T-helper 2 cell treated with Interferon-gamma antibody and Interleukin-4, amounts not matched to agents 5 μg/mL and 100 μg/mL, for 36 hours (primary cell): ENCODE results near the gene EXOC2.

Experiments used
- DNase-seq: peaks from one replicate; pipeline ENCODE4 v3.0.0; 2021; ENCODE audit warnings: low spot score
- H3K27ac Mint-ChIP-seq: one replicate; pipeline ENCODE4 v1.8.0; 2021; ENCODE audit warnings: mild to moderate bottlenecking, mixed read lengths
- H3K27me3 Mint-ChIP-seq: one replicate; pipeline ENCODE4 v1.8.0; 2021; ENCODE audit warnings: low read depth, mixed read lengths
- H3K36me3 Mint-ChIP-seq: one replicate; pipeline ENCODE4 v1.8.0; 2021; ENCODE audit warnings: low read depth, mixed read lengths
- H3K4me1 Mint-ChIP-seq: one replicate; pipeline ENCODE4 v1.8.0; 2021; ENCODE audit warnings: low read depth, mixed read lengths
- H3K4me3 Mint-ChIP-seq: one replicate; pipeline ENCODE4 v1.8.0; 2022; ENCODE audit warnings: mild to moderate bottlenecking, moderate library complexity, mixed read lengths
- H3K9me3 Mint-ChIP-seq: one replicate; pipeline ENCODE4 v1.8.0; 2021; ENCODE audit warnings: mixed read lengths

The EXOC2 gene

GRCh38 chr6:516213-516612, 176.7 kb downstream of the EXOC2 start:
- no peak for DNase-seq
- Mint-ChIP-seq H3K4me3 (no peak overlapping the region), H3K27ac (no peak overlapping the region), H3K27me3 (no peaks in the 10 kb centered on the region), H3K9me3 (peaks cover 24% of the 10 kb centered on the region), H3K4me1 (peaks cover 38% of the 10 kb centered on the region), H3K36me3 (peaks cover 47% of the 10 kb centered on the region)

- Mint-ChIP-seq H3K27me3 (no peaks in the 10 kb centered on the region), H3K36me3 (peaks cover 42% of the 10 kb centered on the region), H3K4me3 (no peak overlapping the region), H3K9me3 (peaks cover 17% of the 10 kb centered on the region), H3K27ac (no peak overlapping the region), H3K4me1 (peaks cover 44% of the 10 kb centered on the region)
- DNase-seq: no peak
These were observed 177.7 kb downstream of the EXOC2 start for GRCh38 chr6:515267-515666.

GRCh38 chr6:514396-514978, 178.5 kb downstream of the EXOC2 start:
- Mint-ChIP-seq H3K4me1 (peaks cover 51% of the 10 kb centered on the region), H3K9me3 (peaks cover 17% of the 10 kb centered on the region), H3K36me3 (peaks cover 42% of the 10 kb centered on the region), H3K27ac (peak overlapping the region; percentile 72), H3K27me3 (no peaks in the 10 kb centered on the region), H3K4me3 (peak overlapping the region; percentile 49)
- DNase-seq: no peak

GRCh38 chr6:513961-514360, 179.0 kb downstream of the EXOC2 start:
- Mint-ChIP-seq H3K4me3 (peak overlapping the region; percentile 49), H3K27me3 (no peaks in the 10 kb centered on the region), H3K36me3 (peaks cover 42% of the 10 kb centered on the region), H3K27ac (peak overlapping the region; percentile 72), H3K9me3 (peaks cover 17% of the 10 kb centered on the region), H3K4me1 (peaks cover 57% of the 10 kb centered on the region)
- no peak for DNase-seq

GRCh38 chr6:513058-513457, 179.9 kb downstream of the EXOC2 start:
- Mint-ChIP-seq H3K4me1 (peaks cover 66% of the 10 kb centered on the region), H3K27ac (no peak overlapping the region), H3K36me3 (peaks cover 34% of the 10 kb centered on the region), H3K27me3 (no peaks in the 10 kb centered on the region), H3K9me3 (peaks cover 9% of the 10 kb centered on the region), H3K4me3 (no peak overlapping the region)
- DNase-seq: no peak

- DNase-seq: no peak
- Mint-ChIP-seq H3K4me1 (peaks cover 77% of the 10 kb centered on the region), H3K27me3 (no peaks in the 10 kb centered on the region), H3K9me3 (no peaks in the 10 kb centered on the region), H3K27ac (peak overlapping the region; percentile 43), H3K4me3 (no peak overlapping the region), H3K36me3 (peaks cover 25% of the 10 kb centered on the region)
These were observed 181.3 kb downstream of the EXOC2 start for GRCh38 chr6:511488-512137.

- Mint-ChIP-seq H3K36me3 (peaks cover 19% of the 10 kb centered on the region), H3K27ac (peak overlapping the region; percentile 63), H3K9me3 (no peaks in the 10 kb centered on the region), H3K4me3 (peak overlapping the region; percentile 48), H3K27me3 (no peaks in the 10 kb centered on the region), H3K4me1 (peaks cover 85% of the 10 kb centered on the region)
- no peak for DNase-seq
These were observed 183.3 kb downstream of the EXOC2 start for GRCh38 chr6:509676-510075.

GRCh38 chr6:508614-509013, 184.3 kb downstream of the EXOC2 start:
- H3K4me3 Mint-ChIP-seq: peak overlapping the region; percentile 16
- H3K4me1 Mint-ChIP-seq: peaks cover 81% of the 10 kb centered on the region

GRCh38 chr6:508006-508405, 184.9 kb downstream of the EXOC2 start:
- no peak overlapping the region for H3K27ac Mint-ChIP-seq
- H3K4me1 Mint-ChIP-seq: peaks cover 79% of the 10 kb centered on the region
- H3K36me3 Mint-ChIP-seq: peaks cover 12% of the 10 kb centered on the region
- H3K27me3 Mint-ChIP-seq: no peaks in the 10 kb centered on the region
- no peak overlapping the region for H3K4me3 Mint-ChIP-seq
- DNase-seq: no peak
- no peaks in the 10 kb centered on the region for H3K9me3 Mint-ChIP-seq

More at GRCh38 chr6:508614-509013, 184.3 kb downstream of the EXOC2 start:
- H3K27ac Mint-ChIP-seq: no peak overlapping the region
- H3K36me3 Mint-ChIP-seq: peaks cover 14% of the 10 kb centered on the region
- no peaks in the 10 kb centered on the region for H3K9me3 Mint-ChIP-seq
- no peak for DNase-seq
- H3K27me3 Mint-ChIP-seq: no peaks in the 10 kb centered on the region

- H3K4me1 Mint-ChIP-seq: peaks cover 83% of the 10 kb centered on the region
- no peak for DNase-seq
- H3K9me3 Mint-ChIP-seq: no peaks in the 10 kb centered on the region
- H3K27me3 Mint-ChIP-seq: no peaks in the 10 kb centered on the region
- H3K4me3 Mint-ChIP-seq: peak overlapping the region; percentile 51
- H3K27ac Mint-ChIP-seq: peak overlapping the region; percentile 84
- H3K36me3 Mint-ChIP-seq: peaks cover 14% of the 10 kb centered on the region
These were observed 185.9 kb downstream of the EXOC2 start for GRCh38 chr6:506920-507622.

- Mint-ChIP-seq H3K27ac (peak overlapping the region; percentile 84), H3K4me3 (peak overlapping the region; percentile 28), H3K36me3 (peaks cover 10% of the 10 kb centered on the region), H3K4me1 (peaks cover 84% of the 10 kb centered on the region), H3K27me3 (no peaks in the 10 kb centered on the region), H3K9me3 (no peaks in the 10 kb centered on the region)
- peak; percentile 76 for DNase-seq
These were observed 186.4 kb downstream of the EXOC2 start for GRCh38 chr6:506508-506907.

- no peak overlapping the region for H3K4me3 Mint-ChIP-seq
- peaks cover 8% of the 10 kb centered on the region for H3K36me3 Mint-ChIP-seq
- no peaks in the 10 kb centered on the region for H3K27me3 Mint-ChIP-seq
- H3K9me3 Mint-ChIP-seq: no peaks in the 10 kb centered on the region
- H3K4me1 Mint-ChIP-seq: peaks cover 81% of the 10 kb centered on the region
- peak overlapping the region; percentile 58 for H3K27ac Mint-ChIP-seq
- DNase-seq: no peak
These were observed 187.6 kb downstream of the EXOC2 start for GRCh38 chr6:505374-505773.

- no peaks in the 10 kb centered on the region for H3K9me3 Mint-ChIP-seq
- peaks cover 78% of the 10 kb centered on the region for H3K4me1 Mint-ChIP-seq
- no peak overlapping the region for H3K27ac Mint-ChIP-seq
- no peak overlapping the region for H3K4me3 Mint-ChIP-seq
- H3K27me3 Mint-ChIP-seq: no peaks in the 10 kb centered on the region
- no peak for DNase-seq
- peaks cover 8% of the 10 kb centered on the region for H3K36me3 Mint-ChIP-seq
These were observed 188.4 kb downstream of the EXOC2 start for GRCh38 chr6:504446-504980.
